Breast epithelium (tissue), 4 donors: ENCODE data around the gene TMEM19. TPM values are rescaled to one million over a fixed set of nuclear protein-coding genes. Genes with fewer than 3 reads are reported as not detected.

ENCODE experiments used
- DNase-seq, 2 donors: peaks; one replicate each; pipeline ENCODE4 v3.0.0-alpha.2; 2019; ENCODE audit warnings: low spot score in 2 of 2
- H3K27ac ChIP-seq, 2 donors: fragments of 200-600 bp; sonication (generic) in 1 of 2; one replicate each; pipeline ENCODE4 v1.5.1; 2016 to 2019; ENCODE audit warnings: mild to moderate bottlenecking in 1 of 2
- H3K27me3 ChIP-seq, 2 donors: fragments of 200-600 bp; sonication (generic) in 1 of 2; one replicate each; pipeline versions ENCODE4 v1.5.1 to v1.6.0; 2017 to 2019; ENCODE audit warnings: control low read depth in 1 of 2, mild to moderate bottlenecking in 1 of 2
- H3K36me3 ChIP-seq: fragments of 200-600 bp; one replicate; pipeline ENCODE4 v1.5.1; 2019
- H3K4me1 ChIP-seq, 2 donors: fragments of 200-600 bp; sonication (generic); one replicate each; pipeline ENCODE4 v1.5.1; 2016 to 2019; ENCODE audit warnings: control low read depth in 1 of 2
- H3K4me3 ChIP-seq, 3 donors: fragments of 200-600 bp; sonication (generic); 1 replicate in 2 of 3; 2 replicates in 1 of 3; pipeline ENCODE4 v1.5.1; 2016 to 2019; ENCODE audit warnings: mild to moderate bottlenecking in 3 of 3, moderate library complexity in 2 of 3
- H3K9me3 ChIP-seq, 2 donors: fragments of 200-600 bp; sonication (generic) in 1 of 2; one replicate each; pipeline ENCODE4 v1.5.1; 2016 to 2019; ENCODE audit warnings: control low read depth in 1 of 2
- CTCF ChIP-seq, 3 donors: fragments of 450-650 bp; IDR thresholded peaks; one replicate each; pipeline ENCODE4 v1.5.1; 2016 to 2017; ENCODE audit warnings: antibody characterized with exemption in 3 of 3, mild to moderate bottlenecking in 3 of 3, moderate library complexity in 3 of 3
- POLR2A ChIP-seq: fragments of 450-650 bp; IDR thresholded peaks from one replicate; pipeline ENCODE4 v1.6.1; 2016; ENCODE audit warnings: antibody characterized with exemption, mild to moderate bottlenecking, moderate library complexity
- POLR2AphosphoS5 ChIP-seq, 3 donors: sonication (generic); formaldehyde crosslinking; IDR thresholded peaks; one replicate each; pipeline ENCODE4 v1.6.1; 2017; ENCODE audit warnings: antibody characterized with exemption in 3 of 3
- intact Hi-C: fragments of 100-400 bp; cut with DNase I; formaldehyde crosslinking; loops from one replicate; pipeline ENCODE4 v1.15.1; 2023; ENCODE audit warnings: low total_unique reads
- total RNA-seq, 3 donors: library from RNA; depleted of rRNA; stranded (reverse); fragments of >200 nt; gene quantifications; one replicate each; pipeline ENCODE4 v1.1.0, GENCODE V29; 2016

The TMEM19 gene
- total RNA-seq, 3 donors from 2014 or later, result 13.0 to 29.0 (median 13.4) TPM

GRCh38 chr12:71719647-71720370 is 33.9 kb downstream of the TMEM19 start:
- no peaks in the 10 kb centered on the region for H3K27me3 ChIP-seq
- intact Hi-C loops, result no loop called here
- H3K4me3 ChIP-seq, result no peak overlapping the region
- H3K4me1 ChIP-seq, result no peaks in the 10 kb centered on the region
- TF ChIP-seq POLR2AphosphoS5 (IDR thresholded peaks at IDR 0.05), result no peak
- no peak for TF ChIP-seq POLR2A
- TF ChIP-seq CTCF (IDR thresholded peaks at IDR 0.05), result no peak
- DNase-seq, result no peak
- H3K9me3 ChIP-seq, result peaks cover 0 to 7% of the 10 kb centered on the region in 2 donors
- no peak overlapping the region for H3K27ac ChIP-seq
- H3K36me3 ChIP-seq, result no peaks in the 10 kb centered on the region

DNA sequence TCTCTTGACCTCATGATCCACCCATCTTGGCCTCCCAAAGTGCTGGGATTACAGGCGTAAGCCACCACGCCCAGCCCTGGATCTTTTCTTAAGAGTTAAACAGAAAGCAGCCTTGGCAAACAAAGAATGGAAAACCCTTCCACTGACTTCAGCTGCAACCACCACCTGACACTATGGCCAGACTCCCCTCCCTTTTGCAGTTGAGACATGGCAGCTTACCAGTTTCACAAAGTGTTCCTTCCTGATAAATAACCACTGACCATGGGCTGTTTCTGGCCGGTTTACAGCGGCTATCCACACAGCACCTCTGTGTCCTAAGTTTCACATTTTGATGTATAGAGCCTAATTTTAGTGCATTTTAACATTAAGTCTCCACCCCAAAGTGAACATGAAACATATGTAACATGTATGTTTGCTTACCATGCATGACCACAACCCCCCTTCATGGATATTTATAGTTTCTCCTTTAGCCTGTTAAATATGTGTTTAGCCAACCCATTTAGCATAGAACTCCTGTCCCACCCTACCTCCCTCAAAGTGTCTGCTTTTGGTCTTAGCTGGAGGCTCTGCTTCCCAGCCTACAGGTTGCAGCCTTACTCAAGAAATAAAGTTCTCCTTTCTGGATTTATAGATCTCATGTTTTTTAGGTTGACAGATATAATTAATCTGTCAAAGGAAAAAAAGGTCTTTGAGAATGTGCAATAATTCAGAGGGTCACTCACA is 36.1 kb downstream of the TMEM19 start:
- Histone ChIP-seq H3K36me3 (no peaks in the 10 kb centered on the region), H3K4me1 (no peaks in the 10 kb centered on the region), H3K27me3 (no peaks in the 10 kb centered on the region), H3K4me3 (no peak overlapping the region), H3K9me3 (no peaks in the 10 kb centered on the region), H3K27ac (no peak overlapping the region)
- TF ChIP-seq POLR2AphosphoS5 (IDR thresholded peaks at IDR 0.05), result no peak
- TF ChIP-seq POLR2A, result no peak
- no peak for TF ChIP-seq CTCF (IDR thresholded peaks at IDR 0.05)
- DNase-seq, result no peak
- intact Hi-C loops, result no loop called here

DNA sequence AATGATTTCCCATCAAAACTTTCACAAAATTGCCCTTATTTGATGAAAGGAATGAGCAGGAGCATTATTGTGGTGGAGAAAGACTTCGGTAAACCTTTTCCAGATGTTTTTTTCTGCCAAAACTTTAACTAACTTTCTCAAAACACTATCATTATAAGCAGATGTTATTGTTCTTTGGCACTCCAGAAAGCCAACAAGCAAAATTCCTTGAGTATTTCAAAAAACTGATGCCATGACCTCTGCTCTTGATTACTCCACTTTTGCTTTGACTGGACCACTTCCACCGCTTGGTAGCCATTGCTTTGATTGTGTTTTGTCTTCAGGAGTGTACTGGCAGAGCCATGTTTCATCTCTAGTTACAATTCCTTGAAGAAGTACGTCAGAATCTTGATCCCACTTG is 39.1 kb downstream of the TMEM19 start:
- no peaks in the 10 kb centered on the region for H3K27me3 ChIP-seq
- H3K36me3 ChIP-seq, result no peaks in the 10 kb centered on the region
- no peak overlapping the region for H3K27ac ChIP-seq
- DNase-seq, result no peak
- H3K4me3 ChIP-seq, result no peak overlapping the region
- H3K4me1 ChIP-seq, result no peaks in the 10 kb centered on the region
- intact Hi-C loops, result no loop called here
- H3K9me3 ChIP-seq, result no peaks in the 10 kb centered on the region
- no peak for TF ChIP-seq POLR2AphosphoS5 (IDR thresholded peaks at IDR 0.05)
- TF ChIP-seq CTCF (IDR thresholded peaks at IDR 0.05), result no peak
- no peak for TF ChIP-seq POLR2A

DNA sequence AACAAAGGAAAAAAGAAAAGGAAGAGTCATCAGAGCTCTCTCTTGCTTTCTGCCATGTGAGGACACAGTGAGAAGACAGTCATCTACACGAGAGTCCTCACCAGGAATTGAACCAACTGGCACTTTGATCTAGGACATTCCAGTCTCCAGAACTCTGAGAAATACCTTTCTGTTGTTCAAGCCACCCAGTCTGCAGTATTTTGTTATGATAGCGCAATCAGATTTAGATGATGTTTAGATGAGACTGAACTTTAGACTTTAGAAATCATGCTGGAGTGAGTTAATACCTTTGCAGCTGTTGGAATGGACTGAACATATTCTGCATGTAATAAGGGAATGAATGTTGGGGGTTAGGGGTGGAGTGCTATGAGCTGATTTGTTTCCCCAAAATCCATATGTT is 40.7 kb downstream of the TMEM19 start:
- no peaks in the 10 kb centered on the region for H3K9me3 ChIP-seq
- TF ChIP-seq CTCF (IDR thresholded peaks at IDR 0.05) (no peak), POLR2AphosphoS5 (IDR thresholded peaks at IDR 0.05) (no peak), POLR2A (no peak)
- H3K4me3 ChIP-seq, result no peak overlapping the region
- DNase-seq, result no peak
- intact Hi-C loops, result no loop called here
- H3K27me3 ChIP-seq, result no peaks in the 10 kb centered on the region
- no peaks in the 10 kb centered on the region for H3K36me3 ChIP-seq
- H3K27ac ChIP-seq, result no peak overlapping the region
- no peaks in the 10 kb centered on the region for H3K4me1 ChIP-seq

- intact Hi-C loops, result no loop called here
- no peaks in the 10 kb centered on the region for H3K36me3 ChIP-seq
- DNase-seq, result no peak
- TF ChIP-seq POLR2AphosphoS5 (IDR thresholded peaks at IDR 0.05), result no peak
- no peak for TF ChIP-seq CTCF (IDR thresholded peaks at IDR 0.05)
- no peak for TF ChIP-seq POLR2A
- H3K9me3 ChIP-seq, result no peaks in the 10 kb centered on the region
- no peak overlapping the region for H3K27ac ChIP-seq
- no peaks in the 10 kb centered on the region for H3K4me1 ChIP-seq
- no peaks in the 10 kb centered on the region for H3K27me3 ChIP-seq
- no peak overlapping the region for H3K4me3 ChIP-seq
Observed at GRCh38 chr12:71727958-71728357, 42.1 kb downstream of the TMEM19 start.
